ENCODE data around the gene ADAMTSL1. TPM values are rescaled to one million over a fixed set of nuclear protein-coding genes. Genes with fewer than 3 reads are reported as not detected.

ADAMTSL1 gene
- total RNA-seq, 1 experiment from 2014 or later = 1.2 TPM

DNA sequence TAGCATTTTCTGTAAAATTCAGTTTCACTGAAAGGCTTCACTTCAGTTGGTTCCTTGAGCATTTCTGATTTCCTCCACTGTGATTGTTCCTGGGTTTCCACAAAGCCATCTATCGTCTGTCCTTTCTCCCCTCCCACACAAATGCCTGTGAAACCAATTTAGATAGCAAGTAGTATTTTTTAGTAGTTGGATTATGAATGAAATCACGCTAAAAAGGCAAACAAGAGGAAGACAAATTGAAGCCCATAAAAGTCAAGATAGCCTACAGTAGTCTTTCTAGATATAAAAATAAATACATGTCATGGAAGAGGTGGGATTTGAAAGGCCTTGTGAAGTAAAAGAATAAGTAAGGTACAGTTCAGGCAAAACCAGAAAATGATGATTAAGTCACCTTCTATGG lies 162.8 kb downstream of the ADAMTSL1 start:
- Histone ChIP-seq H3K4me2 (ENCODE audit: insufficient read depth, insufficient read length, low read length) (no peak overlapping the region), H3K23ac (ENCODE audit: insufficient read length, low read depth, low read length) (no peak overlapping the region), H2BK5ac (ENCODE audit: insufficient read length, low read length) (no peak overlapping the region), H3K4ac (ENCODE audit: low read depth, low read length) (no peak overlapping the region), H3K4me1 (ENCODE audit: insufficient read depth, low read length) (no peaks in the 10 kb centered on the region), H3K9me3 (ENCODE audit: control insufficient read depth, low read depth, low read length) (no peaks in the 10 kb centered on the region), H3K14ac (ENCODE audit: insufficient read depth, low read length) (no peak overlapping the region), H2AFZ (ENCODE audit: low read length) (no peak overlapping the region), H2AK5ac (ENCODE audit: insufficient read length, low read length) (no peak overlapping the region), H4K20me1 (ENCODE audit: control insufficient read depth, insufficient read depth, insufficient read length) (no peaks in the 10 kb centered on the region), H3K56ac (ENCODE audit: insufficient read length, low read depth, low read length) (no peak overlapping the region), H4K8ac (replicated peaks; ENCODE audit: insufficient read length, low read depth, low read length) (no peak overlapping the region), H4K91ac (ENCODE audit: insufficient read length, low read depth, low read length) (no peak overlapping the region), H3T11ph (ENCODE audit: low read length) (no peak overlapping the region), H3K79me2 (ENCODE audit: insufficient read depth, low read length) (no peaks in the 10 kb centered on the region), H4K5ac (ENCODE audit: insufficient read length, low read depth, low read length) (no peak overlapping the region), H3K27ac (ENCODE audit: insufficient read length, low read depth, low read length) (no peak overlapping the region), H3K9ac (ENCODE audit: extremely low read depth, insufficient read length, low read length) (no peak overlapping the region), H2BK12ac (ENCODE audit: insufficient read length, low read depth, low read length) (no peak overlapping the region), H3K79me1 (ENCODE audit: insufficient read depth, low read depth, low read length, poor library complexity, severe bottlenecking) (no peaks in the 10 kb centered on the region), H3K18ac (ENCODE audit: insufficient read length, low read depth, low read length) (no peak overlapping the region), H3K23me2 (ENCODE audit: insufficient read length, low read depth, low read length, poor library complexity, severe bottlenecking) (no peaks in the 10 kb centered on the region), H2BK15ac (ENCODE audit: low read depth, low read length) (no peak overlapping the region), H3K27me3 (ENCODE audit: insufficient read depth, low read length) (no peaks in the 10 kb centered on the region), H2BK120ac (ENCODE audit: low read depth, low read length, poor library complexity, severe bottlenecking) (no peak overlapping the region), H2BK20ac (ENCODE audit: low read depth, low read length, poor library complexity, severe bottlenecking) (no peak overlapping the region)
- Mint-ChIP-seq H3K27me3 (ENCODE audit: low read depth) (no peaks in the 10 kb centered on the region), H3K4me1 (no peaks in the 10 kb centered on the region; a peak in 1 of 4 replicates), H3K9me3 (no peaks in the 10 kb centered on the region), H3K36me3 (ENCODE audit: insufficient read depth in 1 of 3, low read depth in 3 of 3) (no peaks in the 10 kb centered on the region), H3K4me3 (no peak overlapping the region), H3K27ac (0 out of 7 replicates have a peak overlapping the region, but pooled peaks of 1 of the 3 experiments have one; percentile 57)
- no CpG with 5 or more reads among the region's 2 CpGs for whole genome bisulfite sequencing (ENCODE audit: extremely low coverage, insufficient read length, low lambda C conversion rate)
- TF ChIP-seq, protein P1, sequence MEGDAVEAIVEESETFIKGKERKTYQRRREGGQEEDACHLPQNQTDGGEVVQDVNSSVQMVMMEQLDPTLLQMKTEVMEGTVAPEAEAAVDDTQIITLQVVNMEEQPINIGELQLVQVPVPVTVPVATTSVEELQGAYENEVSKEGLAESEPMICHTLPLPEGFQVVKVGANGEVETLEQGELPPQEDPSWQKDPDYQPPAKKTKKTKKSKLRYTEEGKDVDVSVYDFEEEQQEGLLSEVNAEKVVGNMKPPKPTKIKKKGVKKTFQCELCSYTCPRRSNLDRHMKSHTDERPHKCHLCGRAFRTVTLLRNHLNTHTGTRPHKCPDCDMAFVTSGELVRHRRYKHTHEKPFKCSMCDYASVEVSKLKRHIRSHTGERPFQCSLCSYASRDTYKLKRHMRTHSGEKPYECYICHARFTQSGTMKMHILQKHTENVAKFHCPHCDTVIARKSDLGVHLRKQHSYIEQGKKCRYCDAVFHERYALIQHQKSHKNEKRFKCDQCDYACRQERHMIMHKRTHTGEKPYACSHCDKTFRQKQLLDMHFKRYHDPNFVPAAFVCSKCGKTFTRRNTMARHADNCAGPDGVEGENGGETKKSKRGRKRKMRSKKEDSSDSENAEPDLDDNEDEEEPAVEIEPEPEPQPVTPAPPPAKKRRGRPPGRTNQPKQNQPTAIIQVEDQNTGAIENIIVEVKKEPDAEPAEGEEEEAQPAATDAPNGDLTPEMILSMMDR (conservative IDR thresholded peaks at IDR 0.05) = no peak
- no peak for DNase-seq

Measured in H9 (cell line).